ENCODE data around the gene INPPL1. TPM values are rescaled to one million over a fixed set of nuclear protein-coding genes. Genes with fewer than 3 reads are reported as not detected.

Gene INPPL1
- total and polyA plus RNA-seq, 2 donors (not counting 3 experiments of a cell fraction or from before 2014, with no cell fraction given), result 125 to 184 TPM

- Histone ChIP-seq H3K27me3 (ENCODE audit: control insufficient read depth in 2 of 2, insufficient read depth in 2 of 2, low read length in 2 of 2) (peaks cover 7 to 11% of the 10 kb centered on the region in 2 experiments), H3K4me2 (ENCODE audit: insufficient read depth, low read length) (no peak overlapping the region), H3K9me3 (replicated peaks; ENCODE audit: control insufficient read depth, insufficient read depth, low read length) (no peaks in the 10 kb centered on the region), H4K20me1 (replicated peaks; ENCODE audit: control insufficient read depth, extremely low read depth, insufficient read depth, low read length) (no peaks in the 10 kb centered on the region), H3K27ac (ENCODE audit: insufficient read depth, low read depth, low read length) (no peak overlapping the region), H3K4me3 (replicated peaks in 1 of 3; ENCODE audit: insufficient read depth in 1 of 3, low read depth in 1 of 3, low read length in 3 of 3) (no peak overlapping the region), H3K36me3 (ENCODE audit: control insufficient read depth in 2 of 2, extremely low read depth in 1 of 2, insufficient read depth in 2 of 2, low read length in 2 of 2) (no peaks in the 10 kb centered on the region), H2AFZ (ENCODE audit: low read depth, low read length) (no peak overlapping the region), H3K79me2 (ENCODE audit: control insufficient read depth, insufficient read depth, low read length) (no peaks in the 10 kb centered on the region), H3K9me1 (replicated peaks; ENCODE audit: control insufficient read depth, extremely low read depth, insufficient read depth, low read length) (no peaks in the 10 kb centered on the region), H3K4me1 (ENCODE audit: control insufficient read depth, extremely low read depth, insufficient read depth, low read length) (no peaks in the 10 kb centered on the region), H3K9ac (replicated peaks; ENCODE audit: extremely low read depth, insufficient read depth, low read length) (no peak overlapping the region)
- ChIA-PET CTCF (no interaction called here), POLR2A (no interaction called here)
- no peak for FAIRE-seq
- intact Hi-C loops (cut with micrococcal nuclease), result no loop called here
- no peak for DNase-seq (ENCODE audit: low read depth, low spot score)
- dilution Hi-C loops (cut with MboI; ENCODE audit: extremely low pct_ligation_motif_present, low sequenced_read_pairs), result no loop called here
- no TSS peak for BruUV-seq (replicated peaks)
- TF ChIP-seq POLR2AphosphoS5 (IDR thresholded peaks at IDR 0.05; ENCODE audit: insufficient read depth, low read depth, low read length), result no peak
- TF ChIP-seq, protein P1, sequence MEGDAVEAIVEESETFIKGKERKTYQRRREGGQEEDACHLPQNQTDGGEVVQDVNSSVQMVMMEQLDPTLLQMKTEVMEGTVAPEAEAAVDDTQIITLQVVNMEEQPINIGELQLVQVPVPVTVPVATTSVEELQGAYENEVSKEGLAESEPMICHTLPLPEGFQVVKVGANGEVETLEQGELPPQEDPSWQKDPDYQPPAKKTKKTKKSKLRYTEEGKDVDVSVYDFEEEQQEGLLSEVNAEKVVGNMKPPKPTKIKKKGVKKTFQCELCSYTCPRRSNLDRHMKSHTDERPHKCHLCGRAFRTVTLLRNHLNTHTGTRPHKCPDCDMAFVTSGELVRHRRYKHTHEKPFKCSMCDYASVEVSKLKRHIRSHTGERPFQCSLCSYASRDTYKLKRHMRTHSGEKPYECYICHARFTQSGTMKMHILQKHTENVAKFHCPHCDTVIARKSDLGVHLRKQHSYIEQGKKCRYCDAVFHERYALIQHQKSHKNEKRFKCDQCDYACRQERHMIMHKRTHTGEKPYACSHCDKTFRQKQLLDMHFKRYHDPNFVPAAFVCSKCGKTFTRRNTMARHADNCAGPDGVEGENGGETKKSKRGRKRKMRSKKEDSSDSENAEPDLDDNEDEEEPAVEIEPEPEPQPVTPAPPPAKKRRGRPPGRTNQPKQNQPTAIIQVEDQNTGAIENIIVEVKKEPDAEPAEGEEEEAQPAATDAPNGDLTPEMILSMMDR (IDR thresholded peaks at IDR 0.05; ENCODE audit: extremely low read depth in 1 of 2, insufficient read depth in 1 of 2, low read depth in 1 of 2, low read length in 2 of 2), result no peak
- no peak for TF ChIP-seq FOS (IDR thresholded peaks at IDR 0.05; ENCODE audit: borderline replicate concordance, insufficient read depth, low read length)
- no peak for TF ChIP-seq MYC (IDR thresholded peaks at IDR 0.05; ENCODE audit: low read depth, low read length)
- TF ChIP-seq GATA2 (IDR thresholded peaks at IDR 0.05; ENCODE audit: insufficient read depth, insufficient read length, low read depth, low read length), result no peak
Measured at GRCh38 chr11:72283947-72284346, 59.4 kb downstream of the INPPL1 start.

DNA sequence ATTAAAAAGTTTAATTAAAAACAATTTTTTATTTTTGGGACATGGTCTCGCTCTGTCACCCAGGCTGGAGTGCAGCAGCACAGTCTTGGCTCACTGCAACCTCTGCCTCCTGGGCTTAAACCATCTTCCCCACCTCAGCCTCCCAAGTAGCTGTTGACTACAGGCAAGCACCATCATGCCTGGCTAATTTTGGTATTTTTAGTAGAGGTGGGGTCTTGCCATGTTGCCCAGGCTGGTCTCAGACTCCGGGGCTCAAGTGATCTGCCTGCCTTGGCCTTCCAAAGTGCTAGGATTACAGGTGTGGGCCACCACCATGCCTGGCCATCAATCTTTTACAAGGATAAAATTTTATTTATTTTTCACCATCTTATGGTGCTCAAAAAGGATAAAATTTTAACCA is 62.7 kb downstream of the INPPL1 start:
- H3K27me3 ChIP-seq (ENCODE audit: control insufficient read depth in 2 of 2, insufficient read depth in 2 of 2, low read length in 2 of 2), result peaks cover 7 to 11% of the 10 kb centered on the region in 2 experiments
- TF ChIP-seq, protein P1 (IDR thresholded peaks at IDR 0.05; ENCODE audit: extremely low read depth in 1 of 2, insufficient read depth in 1 of 2, low read depth in 1 of 2, low read length in 2 of 2), result no peak
- TF ChIP-seq GATA2 (IDR thresholded peaks at IDR 0.05; ENCODE audit: insufficient read depth, insufficient read length, low read depth, low read length) (no peak), FOS (IDR thresholded peaks at IDR 0.05; ENCODE audit: borderline replicate concordance, insufficient read depth, low read length) (no peak), EZH2 (IDR thresholded peaks at IDR 0.05; ENCODE audit: borderline replicate concordance, low read depth, low read length, severe bottlenecking) (no peak), MYC (IDR thresholded peaks at IDR 0.05; ENCODE audit: low read depth, low read length) (no peak), JUN (IDR thresholded peaks at IDR 0.05; ENCODE audit: borderline replicate concordance, insufficient read depth, insufficient read length, low read depth) (no peak), POLR2A (IDR thresholded peaks at IDR 0.05; ENCODE audit: low read depth, low read length) (no peak), POLR2AphosphoS5 (IDR thresholded peaks at IDR 0.05; ENCODE audit: insufficient read depth, low read depth, low read length) (no peak)
- TF ChIP-seq, protein P2, sequence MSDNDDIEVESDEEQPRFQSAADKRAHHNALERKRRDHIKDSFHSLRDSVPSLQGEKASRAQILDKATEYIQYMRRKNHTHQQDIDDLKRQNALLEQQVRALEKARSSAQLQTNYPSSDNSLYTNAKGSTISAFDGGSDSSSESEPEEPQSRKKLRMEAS (IDR thresholded peaks at IDR 0.05; ENCODE audit: insufficient read depth, insufficient read length), result no peak
- H4K20me1 ChIP-seq (replicated peaks; ENCODE audit: control insufficient read depth, extremely low read depth, insufficient read depth, low read length), result no peaks in the 10 kb centered on the region
- no peak overlapping the region for H3K27ac ChIP-seq (ENCODE audit: insufficient read depth, low read depth, low read length)
- no peaks in the 10 kb centered on the region for H3K36me3 ChIP-seq (ENCODE audit: control insufficient read depth in 2 of 2, extremely low read depth in 1 of 2, insufficient read depth in 2 of 2, low read length in 2 of 2)
- H2AFZ ChIP-seq (ENCODE audit: low read depth, low read length), result no peak overlapping the region
- ChIA-PET POLR2A (no interaction called here), CTCF (interaction anchor here (2.0 kb wide), 1 partner anchor 144 kb away, joined by 13 read pairs; no protein-coding TSS in a partner anchor)
- no peak overlapping the region for H3K4me2 ChIP-seq (ENCODE audit: insufficient read depth, low read length)
- intact Hi-C loops (cut with micrococcal nuclease), result loop anchor here (5.0 kb wide), 1 partner anchor 145 kb away; the partner anchor contains the start of gene CLPB
- dilution Hi-C loops (cut with MboI; ENCODE audit: extremely low pct_ligation_motif_present, low sequenced_read_pairs), result no loop called here
- no TSS peak for BruUV-seq (replicated peaks)
- FAIRE-seq, result no peak
- no peak overlapping the region for H3K4me3 ChIP-seq (replicated peaks in 1 of 3; ENCODE audit: insufficient read depth in 1 of 3, low read depth in 1 of 3, low read length in 3 of 3)
- H3K9ac ChIP-seq (replicated peaks; ENCODE audit: extremely low read depth, insufficient read depth, low read length), result no peak overlapping the region
- no peaks in the 10 kb centered on the region for H3K9me1 ChIP-seq (replicated peaks; ENCODE audit: control insufficient read depth, extremely low read depth, insufficient read depth, low read length)
- no peaks in the 10 kb centered on the region for H3K79me2 ChIP-seq (ENCODE audit: control insufficient read depth, insufficient read depth, low read length)
- H3K9me3 ChIP-seq (replicated peaks; ENCODE audit: control insufficient read depth, insufficient read depth, low read length), result no peaks in the 10 kb centered on the region
- DNase-seq (ENCODE audit: low read depth, low spot score), result no peak
- no peaks in the 10 kb centered on the region for H3K4me1 ChIP-seq (ENCODE audit: control insufficient read depth, extremely low read depth, insufficient read depth, low read length)

Measured in endothelial cell of umbilical vein (primary cell).